Measurements from ENCODE around the gene CNTNAP2. TPM values are rescaled to one million over a fixed set of nuclear protein-coding genes. Genes with fewer than 3 reads are reported as not detected.

Gene CNTNAP2
- total RNA-seq, 1 experiment from 2014 or later: 42.5 TPM

DNA sequence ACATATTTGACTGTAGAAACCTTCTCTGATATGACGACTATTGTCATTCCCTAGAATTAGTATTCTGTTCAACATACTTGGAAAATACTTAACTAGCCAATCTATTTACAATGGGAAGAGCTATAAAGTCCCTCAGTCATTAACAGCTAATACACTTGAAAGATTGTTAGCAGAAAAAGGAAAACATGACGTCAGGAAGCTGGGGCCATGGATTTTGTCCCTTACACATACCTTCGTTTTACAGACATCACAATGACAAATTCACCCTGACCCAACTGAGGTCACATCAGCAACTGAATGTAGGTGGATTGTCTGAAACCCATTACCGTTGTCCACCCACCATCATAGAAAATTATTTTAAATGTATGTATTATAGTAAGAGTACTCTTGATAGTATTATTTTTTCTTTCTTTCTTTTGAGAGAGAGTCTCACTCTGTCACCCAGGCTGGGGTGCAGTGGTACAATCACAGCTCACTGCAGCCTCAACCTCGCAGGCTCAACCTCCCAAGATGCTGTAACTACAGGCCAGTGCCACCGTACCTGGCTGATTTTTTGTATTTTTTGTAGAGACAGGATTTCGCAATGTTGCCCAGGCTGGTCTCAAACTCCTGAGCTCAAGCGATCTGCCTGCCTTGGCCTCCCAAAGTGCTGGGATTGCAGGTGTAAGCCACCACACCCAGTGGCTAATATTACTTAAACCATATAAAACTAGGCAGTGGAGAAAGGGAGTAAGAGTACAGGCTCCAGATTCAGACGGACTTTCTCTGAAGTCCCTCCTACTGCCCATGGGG, 1977.0 kb downstream of the CNTNAP2 start:
- no peaks in the 10 kb centered on the region for H3K9me3 ChIP-seq
- no peaks in the 10 kb centered on the region for H3K4me1 ChIP-seq
- H3K4me3 ChIP-seq (ENCODE audit: low read depth, low read length): no peak overlapping the region
- Mint-ChIP-seq H3K4me1 (ENCODE audit: low read depth, unreplicated experiment) (no peaks in the 10 kb centered on the region), H3K36me3 (ENCODE audit: insufficient read depth, unreplicated experiment) (no peaks in the 10 kb centered on the region), H3K27me3 (ENCODE audit: insufficient read depth, unreplicated experiment) (peaks cover 3% of the 10 kb centered on the region), H3K9me3 (ENCODE audit: unreplicated experiment) (no peaks in the 10 kb centered on the region), H3K27ac (ENCODE audit: unreplicated experiment) (no peak overlapping the region), H3K4me3 (ENCODE audit: unreplicated experiment) (no peak overlapping the region)
- H3K36me3 ChIP-seq (ENCODE audit: control insufficient read depth, insufficient read depth, low read length): no peaks in the 10 kb centered on the region
- DNase-seq: no peak
- no peaks in the 10 kb centered on the region for H3K27me3 ChIP-seq (replicated peaks; ENCODE audit: control insufficient read depth, insufficient read depth, low read length)
- ChIA-PET POLR2A (no interaction called here), CTCF (no interaction called here)
- TF ChIP-seq, protein P1, sequence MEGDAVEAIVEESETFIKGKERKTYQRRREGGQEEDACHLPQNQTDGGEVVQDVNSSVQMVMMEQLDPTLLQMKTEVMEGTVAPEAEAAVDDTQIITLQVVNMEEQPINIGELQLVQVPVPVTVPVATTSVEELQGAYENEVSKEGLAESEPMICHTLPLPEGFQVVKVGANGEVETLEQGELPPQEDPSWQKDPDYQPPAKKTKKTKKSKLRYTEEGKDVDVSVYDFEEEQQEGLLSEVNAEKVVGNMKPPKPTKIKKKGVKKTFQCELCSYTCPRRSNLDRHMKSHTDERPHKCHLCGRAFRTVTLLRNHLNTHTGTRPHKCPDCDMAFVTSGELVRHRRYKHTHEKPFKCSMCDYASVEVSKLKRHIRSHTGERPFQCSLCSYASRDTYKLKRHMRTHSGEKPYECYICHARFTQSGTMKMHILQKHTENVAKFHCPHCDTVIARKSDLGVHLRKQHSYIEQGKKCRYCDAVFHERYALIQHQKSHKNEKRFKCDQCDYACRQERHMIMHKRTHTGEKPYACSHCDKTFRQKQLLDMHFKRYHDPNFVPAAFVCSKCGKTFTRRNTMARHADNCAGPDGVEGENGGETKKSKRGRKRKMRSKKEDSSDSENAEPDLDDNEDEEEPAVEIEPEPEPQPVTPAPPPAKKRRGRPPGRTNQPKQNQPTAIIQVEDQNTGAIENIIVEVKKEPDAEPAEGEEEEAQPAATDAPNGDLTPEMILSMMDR (IDR thresholded peaks at IDR 0.05; ENCODE audit: insufficient read depth in 1 of 2, low read depth in 1 of 2, low read length in 1 of 2, severe bottlenecking in 1 of 2, unreplicated experiment in 1 of 2): no peak
- BruUV-seq (replicated peaks): no TSS peak
- intact Hi-C loops (cut with micrococcal nuclease; ENCODE audit: unreplicated experiment): no loop called here

- no peak for DNase-seq
Observed at GRCh38 chr7:148095066-148095465, 1978.5 kb downstream of the CNTNAP2 start.

GRCh38 chr7:148104136-148104716, 1987.6 kb downstream of the CNTNAP2 start:
- ChIA-PET POLR2A (no interaction called here), CTCF (no interaction called here)
- intact Hi-C loops (cut with micrococcal nuclease; ENCODE audit: unreplicated experiment): no loop called here
- Mint-ChIP-seq H3K4me3 (ENCODE audit: unreplicated experiment) (no peak overlapping the region), H3K4me1 (ENCODE audit: low read depth, unreplicated experiment) (no peaks in the 10 kb centered on the region), H3K9me3 (ENCODE audit: unreplicated experiment) (no peaks in the 10 kb centered on the region), H3K27ac (ENCODE audit: unreplicated experiment) (no peak overlapping the region), H3K27me3 (ENCODE audit: insufficient read depth, unreplicated experiment) (peaks cover 3% of the 10 kb centered on the region), H3K36me3 (ENCODE audit: insufficient read depth, unreplicated experiment) (no peaks in the 10 kb centered on the region)
- Histone ChIP-seq H3K9me3 (no peaks in the 10 kb centered on the region), H3K4me1 (0 out of 2 replicates have a peak, but pooled peaks cover 2% of the 10 kb centered on the region), H3K36me3 (ENCODE audit: control insufficient read depth, insufficient read depth, low read length) (no peaks in the 10 kb centered on the region), H3K4me3 (ENCODE audit: low read depth, low read length) (no peak overlapping the region), H3K27me3 (replicated peaks; ENCODE audit: control insufficient read depth, insufficient read depth, low read length) (no peaks in the 10 kb centered on the region)
- no peak for DNase-seq
- TF ChIP-seq, protein P1 (IDR thresholded peaks at IDR 0.05; ENCODE audit: insufficient read depth in 1 of 2, low read depth in 1 of 2, low read length in 1 of 2, severe bottlenecking in 1 of 2, unreplicated experiment in 1 of 2): no peak
- BruUV-seq (replicated peaks): no TSS peak

More at GRCh38 chr7:148095066-148095465, 1978.5 kb downstream of the CNTNAP2 start:
- BruUV-seq (replicated peaks): no TSS peak
- ChIA-PET CTCF (no interaction called here), POLR2A (no interaction called here)
- H3K9me3 Mint-ChIP-seq (ENCODE audit: unreplicated experiment): no peaks in the 10 kb centered on the region
- no peaks in the 10 kb centered on the region for H3K27me3 ChIP-seq (replicated peaks; ENCODE audit: control insufficient read depth, insufficient read depth, low read length)
- H3K36me3 Mint-ChIP-seq (ENCODE audit: insufficient read depth, unreplicated experiment): no peaks in the 10 kb centered on the region
- H3K4me3 Mint-ChIP-seq (ENCODE audit: unreplicated experiment): no peak overlapping the region
- TF ChIP-seq, protein P1 (IDR thresholded peaks at IDR 0.05; ENCODE audit: insufficient read depth in 1 of 2, low read depth in 1 of 2, low read length in 1 of 2, severe bottlenecking in 1 of 2, unreplicated experiment in 1 of 2): no peak
- intact Hi-C loops (cut with micrococcal nuclease; ENCODE audit: unreplicated experiment): no loop called here
- peaks cover 3% of the 10 kb centered on the region for H3K27me3 Mint-ChIP-seq (ENCODE audit: insufficient read depth, unreplicated experiment)
- H3K4me1 ChIP-seq: no peaks in the 10 kb centered on the region
- H3K36me3 ChIP-seq (ENCODE audit: control insufficient read depth, insufficient read depth, low read length): no peaks in the 10 kb centered on the region
- no peaks in the 10 kb centered on the region for H3K9me3 ChIP-seq
- no peak overlapping the region for H3K4me3 ChIP-seq (ENCODE audit: low read depth, low read length)
- H3K4me1 Mint-ChIP-seq (ENCODE audit: low read depth, unreplicated experiment): no peaks in the 10 kb centered on the region
- H3K27ac Mint-ChIP-seq (ENCODE audit: unreplicated experiment): no peak overlapping the region

Measured in Caco-2 (cell line).